Myocyte (in vitro differentiated cells): ENCODE results near the gene CLDN2. TPM values are rescaled to one million over a fixed set of nuclear protein-coding genes. Genes with fewer than 3 reads are reported as not detected.

ENCODE experiments used
- DNase-seq: peaks from one replicate; pipeline ENCODE4 v3.0.0-alpha.2; 2012; ENCODE audit warnings: low read depth
- total RNA-seq: library from RNA; depleted of rRNA; stranded (reverse); fragments of >200 nt; gene quantifications from 2 replicates; pipeline ENCODE4 v1.2.3, GENCODE V29; 2014

CLDN2 gene
- total RNA-seq, 1 donor from 2014 or later = not detected

DNA sequence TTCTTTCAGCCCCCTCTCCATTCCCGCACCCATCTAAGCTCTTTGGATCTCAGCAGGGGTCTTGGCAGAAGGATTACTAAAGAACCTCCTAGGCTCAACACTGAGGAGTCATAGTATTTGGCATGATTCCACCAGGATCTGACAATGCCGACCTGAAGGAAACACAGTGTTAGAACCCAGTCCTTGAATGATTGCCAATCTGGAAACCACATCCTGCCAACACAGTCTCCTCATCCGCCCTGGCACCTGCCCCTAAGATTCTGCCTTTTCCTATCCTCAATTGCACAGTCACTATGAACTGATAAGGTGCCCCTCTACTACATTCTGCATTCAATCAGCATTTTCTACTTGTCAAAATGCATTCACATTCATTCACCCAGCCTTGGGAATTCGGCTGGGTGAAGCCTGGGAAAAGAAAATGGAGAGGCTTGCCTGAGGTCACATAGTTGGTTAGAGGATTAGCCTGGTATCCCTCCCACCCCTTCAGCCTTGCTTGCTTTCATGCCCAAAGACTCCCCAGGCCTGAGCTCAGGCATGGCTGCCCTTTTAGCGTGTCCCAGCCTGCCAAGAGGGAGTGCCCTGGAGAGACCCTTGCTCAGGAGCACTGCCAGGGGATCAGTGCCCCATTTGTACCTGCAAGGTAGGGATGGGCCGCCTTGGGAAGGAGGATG lies 2.2 kb upstream of the CLDN2 start:
- no peak for DNase-seq

GRCh38 chrX:106921637-106922036 lies 1.4 kb downstream of the CLDN2 start:
- no peak for DNase-seq

DNA sequence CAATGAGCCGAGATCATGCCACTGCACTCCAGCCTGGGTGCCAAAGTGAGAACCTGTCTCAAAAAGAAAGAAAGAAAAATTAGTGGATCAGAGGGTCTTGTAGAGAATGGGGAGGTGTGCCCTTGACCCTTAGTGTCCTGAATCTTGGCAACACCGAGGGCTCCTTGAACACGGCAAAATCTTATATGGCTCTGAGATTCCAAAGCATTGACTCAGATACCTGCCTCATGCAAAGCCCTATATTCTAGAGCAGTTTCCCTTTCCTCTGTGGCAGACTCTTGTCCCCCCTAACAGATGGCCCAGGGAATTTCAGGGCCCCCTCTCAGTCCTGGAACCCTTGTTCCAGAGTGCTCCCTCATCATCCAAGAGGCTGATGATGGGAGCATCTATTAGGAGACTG lies 6.8 kb downstream of the CLDN2 start:
- no peak for DNase-seq

DNA sequence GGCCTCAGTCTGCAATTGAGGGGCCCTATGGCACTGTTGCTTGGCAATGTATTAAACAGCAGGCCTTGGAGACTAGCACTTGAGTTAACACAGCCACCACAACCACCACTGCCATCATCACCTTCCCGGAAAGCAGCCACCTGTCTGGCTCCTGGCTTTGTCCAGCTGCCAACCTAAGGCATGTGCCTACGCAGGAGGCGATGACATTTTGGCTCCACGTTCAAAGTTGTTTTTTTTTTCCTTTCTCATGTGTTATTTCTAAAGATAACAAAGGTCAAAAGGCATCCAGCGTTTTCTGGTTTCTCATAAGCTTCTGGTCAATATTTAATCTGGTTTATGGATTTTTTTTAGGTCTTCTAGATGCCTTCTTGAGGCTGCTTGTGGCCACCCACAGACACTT lies 7.5 kb downstream of the CLDN2 start:
- DNase-seq = no peak

DNA sequence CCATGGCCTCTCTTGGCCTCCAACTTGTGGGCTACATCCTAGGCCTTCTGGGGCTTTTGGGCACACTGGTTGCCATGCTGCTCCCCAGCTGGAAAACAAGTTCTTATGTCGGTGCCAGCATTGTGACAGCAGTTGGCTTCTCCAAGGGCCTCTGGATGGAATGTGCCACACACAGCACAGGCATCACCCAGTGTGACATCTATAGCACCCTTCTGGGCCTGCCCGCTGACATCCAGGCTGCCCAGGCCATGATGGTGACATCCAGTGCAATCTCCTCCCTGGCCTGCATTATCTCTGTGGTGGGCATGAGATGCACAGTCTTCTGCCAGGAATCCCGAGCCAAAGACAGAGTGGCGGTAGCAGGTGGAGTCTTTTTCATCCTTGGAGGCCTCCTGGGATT lies 8.0 kb downstream of the CLDN2 start:
- DNase-seq = peak; percentile 70

DNA sequence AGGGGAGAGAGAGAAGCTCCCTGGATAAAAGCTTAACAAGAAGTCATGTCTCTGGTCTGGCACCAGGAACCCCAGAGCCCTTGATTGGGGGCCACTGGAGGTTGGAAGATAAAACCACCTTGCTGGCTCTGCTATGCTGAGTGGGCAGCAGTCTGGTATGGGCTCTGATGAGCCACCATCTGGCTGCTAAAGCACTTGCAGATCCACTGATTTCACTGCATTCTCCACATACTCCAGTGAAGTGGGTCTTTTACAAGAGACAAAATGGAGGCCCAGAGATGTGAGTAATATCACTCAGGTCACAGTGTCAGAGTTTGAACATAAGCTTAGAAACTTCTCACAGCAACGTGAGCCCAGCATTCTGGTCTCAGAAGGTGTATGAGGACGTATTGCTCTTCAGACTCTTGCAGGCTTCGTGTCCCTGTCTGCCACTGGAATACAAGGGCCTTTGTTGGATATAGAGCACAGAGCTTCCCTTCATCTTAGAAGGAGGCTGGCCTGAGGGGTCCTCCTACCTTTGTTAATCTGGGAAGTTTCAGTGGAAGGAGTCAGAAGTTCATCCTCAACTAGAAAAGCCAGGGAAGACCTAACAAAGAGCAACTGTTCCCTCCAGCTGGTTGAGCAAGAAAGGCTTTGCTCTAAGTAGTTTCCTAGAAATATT lies 11.8 kb downstream of the CLDN2 start:
- DNase-seq = no peak

DNA sequence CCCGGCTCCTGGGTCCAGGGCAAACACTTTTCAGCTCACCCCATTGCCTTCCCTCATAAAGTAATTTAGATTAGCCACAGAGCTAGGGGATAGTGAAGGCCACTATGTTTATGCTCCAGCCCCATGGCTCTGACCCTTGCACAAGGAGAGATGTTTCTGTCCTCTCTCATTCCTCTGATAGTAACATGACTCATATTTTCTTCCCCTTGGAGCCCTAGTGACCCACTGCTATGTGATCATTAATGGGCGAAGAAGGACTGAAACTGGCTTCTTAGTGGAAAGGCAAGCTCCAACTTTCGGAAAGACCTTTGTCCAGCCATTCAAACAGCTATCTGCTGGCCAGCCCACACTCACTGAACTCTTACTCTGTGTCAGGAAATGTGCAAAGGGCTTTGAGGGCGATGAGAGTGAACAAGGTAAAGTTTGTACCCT lies 12.3 kb downstream of the CLDN2 start:
- DNase-seq = no peak

GRCh38 chrX:106932960-106933537 lies 12.8 kb downstream of the CLDN2 start:
- DNase-seq = no peak

DNA sequence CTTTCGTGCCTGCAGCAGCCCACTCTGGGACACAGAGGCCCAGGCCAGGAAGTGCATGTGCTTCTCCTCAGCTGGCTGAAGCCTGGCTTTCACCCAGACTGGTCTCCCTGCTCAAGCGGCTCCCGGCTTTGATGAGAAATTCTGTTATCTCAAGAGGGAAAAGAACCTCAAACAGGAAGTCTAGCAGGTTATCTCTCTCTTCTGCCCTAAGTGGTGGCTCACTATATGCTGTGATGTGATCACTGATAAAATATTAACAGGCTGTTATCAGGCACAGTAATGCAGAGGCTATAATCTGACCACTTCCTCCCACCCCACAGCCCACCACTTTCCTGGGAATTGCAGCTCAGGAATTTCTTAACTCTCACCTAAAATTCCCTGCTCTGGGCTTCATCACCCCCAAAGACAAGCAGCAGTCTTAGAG lies 13.3 kb downstream of the CLDN2 start:
- no peak for DNase-seq

- no peak for DNase-seq
Observed at GRCh38 chrX:106935175-106935574, 15.0 kb downstream of the CLDN2 start.

- no peak for DNase-seq
Observed at GRCh38 chrX:106936246-106936645, 16.0 kb downstream of the CLDN2 start.

GRCh38 chrX:106939566-106939965 lies 19.4 kb downstream of the CLDN2 start:
- DNase-seq = no peak

DNA sequence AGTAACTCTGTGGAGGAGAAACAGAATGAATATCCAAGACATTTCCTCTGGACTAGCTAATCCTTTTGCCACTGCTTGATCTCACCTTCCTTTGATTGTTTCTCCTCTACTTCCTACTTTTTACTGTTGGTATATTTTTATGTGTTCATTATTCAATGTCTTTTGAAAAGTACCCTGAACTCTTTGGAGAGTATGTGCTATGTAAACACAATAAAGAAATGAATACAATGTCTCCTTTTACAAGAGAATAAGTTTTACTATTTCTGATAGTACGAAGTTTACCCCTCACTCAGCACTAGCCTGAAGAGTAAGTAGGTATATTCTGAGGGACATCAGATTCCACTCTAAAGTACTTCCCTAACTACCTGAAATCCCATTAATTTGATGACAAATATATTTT lies 19.9 kb downstream of the CLDN2 start:
- DNase-seq = no peak

- DNase-seq = no peak
Observed at GRCh38 chrX:106946464-106946863, 26.3 kb downstream of the CLDN2 start.

DNA sequence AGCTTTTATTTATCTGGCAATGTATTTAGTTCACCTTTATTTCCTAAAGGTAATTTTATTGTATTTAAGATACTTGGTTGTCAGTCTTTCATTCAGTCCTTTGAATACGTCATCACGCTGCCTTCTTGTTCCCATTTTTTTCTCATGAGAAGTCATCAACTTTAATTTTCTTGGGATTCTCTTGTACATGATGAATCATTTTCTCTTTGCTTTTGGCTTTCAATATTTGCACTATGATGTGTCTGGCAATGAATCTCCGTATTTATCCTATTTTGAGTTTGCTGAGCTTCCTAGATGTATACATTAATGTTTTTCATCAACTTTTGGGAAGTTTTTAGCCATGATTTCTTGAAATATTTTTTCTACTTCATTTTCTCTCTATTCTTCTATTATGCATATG lies 28.4 kb downstream of the CLDN2 start:
- no peak for DNase-seq

GRCh38 chrX:106949366-106949765 lies 29.2 kb downstream of the CLDN2 start:
- DNase-seq = no peak

DNA sequence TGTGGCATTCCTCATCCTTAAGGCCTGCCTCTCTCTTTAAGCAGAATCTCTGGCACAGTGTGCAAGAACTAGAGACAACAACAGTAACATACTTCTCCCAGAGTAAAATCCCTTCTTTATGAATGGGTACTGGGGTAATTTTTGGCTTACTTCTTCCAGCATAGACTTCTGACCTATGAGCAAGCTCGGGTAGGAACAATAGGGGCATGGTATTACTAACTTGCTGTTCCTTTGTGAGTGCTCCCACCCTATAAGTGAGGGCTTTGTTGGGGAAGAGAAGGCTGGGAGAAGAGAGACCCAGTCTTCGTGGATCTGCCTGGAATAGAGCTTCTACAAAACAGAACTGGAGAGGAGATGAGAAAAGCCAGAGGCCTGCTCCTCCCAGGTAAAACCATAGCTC lies 30.2 kb downstream of the CLDN2 start:
- no peak for DNase-seq

GRCh38 chrX:106951230-106951629 lies 31.0 kb downstream of the CLDN2 start:
- no peak for DNase-seq

DNA sequence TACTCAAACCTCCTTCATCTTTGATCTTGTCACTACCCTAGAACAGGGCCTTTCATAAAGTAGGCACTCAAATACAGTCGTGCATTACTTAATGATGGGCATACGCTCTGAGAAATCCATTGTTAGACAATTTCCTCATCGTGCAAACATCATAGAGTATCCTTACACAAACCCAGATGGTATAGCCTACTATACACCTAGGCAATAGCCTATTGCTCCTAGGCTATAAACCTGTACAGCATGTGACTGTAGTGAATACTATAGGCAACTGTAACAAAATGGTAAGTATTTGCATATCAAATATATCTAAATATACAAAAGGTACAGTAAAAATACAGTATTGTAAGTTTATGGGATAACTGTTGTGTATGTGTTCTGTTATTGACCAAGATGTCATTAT lies 31.9 kb downstream of the CLDN2 start:
- DNase-seq = no peak

- DNase-seq = no peak
Observed at GRCh38 chrX:106952538-106952937, 32.3 kb downstream of the CLDN2 start.

DNA sequence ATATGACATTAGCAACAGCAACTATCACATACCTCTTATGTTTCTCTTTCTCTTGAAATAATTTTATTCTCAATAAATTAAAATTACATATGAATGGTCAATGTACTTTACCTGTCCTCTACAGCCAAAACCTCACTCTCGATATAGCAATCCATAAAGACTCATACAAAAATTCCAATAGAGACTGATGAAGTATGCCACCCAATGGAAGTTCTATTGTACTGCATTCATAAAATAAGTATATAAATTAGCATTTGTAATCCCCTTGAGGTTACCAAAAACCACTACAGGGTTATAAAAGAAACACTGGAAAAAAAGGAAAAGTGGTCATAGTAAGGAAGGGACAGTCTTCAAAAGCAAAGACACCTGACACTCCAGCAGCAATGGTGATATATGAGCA lies 32.8 kb downstream of the CLDN2 start:
- DNase-seq = peak; percentile 16

- DNase-seq = no peak
Observed at GRCh38 chrX:106954041-106954440, 33.8 kb downstream of the CLDN2 start.
